Amygdala (tissue), 56 donors: Measurements from ENCODE around the gene GPATCH8.
A peak's percentile ranks its signal among the peaks of the same experiment; 100 is the strongest.

Experiments
- DNase-seq, 56 donors: peaks; one replicate each; lab custom pipeline; 2025; lab: John Stamatoyannopoulos, UW

The GPATCH8 gene

GRCh38 chr17:44465276-44465675 is 37.9 kb downstream of the GPATCH8 start:
- no peak for DNase-seq

- DNase-seq = no peak
Observed at GRCh38 chr17:44464037-44464436, 39.2 kb downstream of the GPATCH8 start.

GRCh38 chr17:44451832-44452231 is 51.4 kb downstream of the GPATCH8 start:
- no peak for DNase-seq

- no peak for DNase-seq
Observed at GRCh38 chr17:44451016-44451627, 52.1 kb downstream of the GPATCH8 start.

GRCh38 chr17:44448412-44448811 is 54.8 kb downstream of the GPATCH8 start:
- DNase-seq = no peak

- DNase-seq = no peak
Observed at GRCh38 chr17:44444735-44445105, 58.5 kb downstream of the GPATCH8 start.

- DNase-seq = no peak
Observed at GRCh38 chr17:44442806-44443205, 60.4 kb downstream of the GPATCH8 start.

- no peak for DNase-seq
Observed at GRCh38 chr17:44439168-44439567, 64.0 kb downstream of the GPATCH8 start.

- no peak for DNase-seq
Observed at GRCh38 chr17:44438636-44439035, 64.6 kb downstream of the GPATCH8 start.

- no peak for DNase-seq
Observed at GRCh38 chr17:44436336-44436735, 66.9 kb downstream of the GPATCH8 start.

- DNase-seq = no peak
Observed at GRCh38 chr17:44432254-44433157, 70.7 kb downstream of the GPATCH8 start.

- DNase-seq = no peak
Observed at GRCh38 chr17:44424828-44425461, 78.3 kb downstream of the GPATCH8 start.

- peak in 3 of 56 donors; percentile 7 to 17 (median 10) for DNase-seq
Observed at GRCh38 chr17:44417553-44417952, 85.7 kb downstream of the GPATCH8 start.

- no peak for DNase-seq
Observed at GRCh38 chr17:44416558-44417289, 86.5 kb downstream of the GPATCH8 start.

- no peak for DNase-seq
Observed at GRCh38 chr17:44414394-44415155, 88.6 kb downstream of the GPATCH8 start.

- no peak for DNase-seq
Observed at GRCh38 chr17:44409309-44410028, 93.7 kb downstream of the GPATCH8 start.

- DNase-seq = no peak
Observed at GRCh38 chr17:44408786-44409185, 94.4 kb downstream of the GPATCH8 start.

GRCh38 chr17:44402564-44403172 is 100.5 kb downstream of the GPATCH8 start:
- DNase-seq = no peak
